Gastroesophageal sphincter (tissue), 3 donors: ENCODE results near the gene TEX2.
A peak's percentile ranks its signal among the peaks of the same experiment; 100 is the strongest.

Source experiments
- CTCF ChIP-seq, 4 experiments: fragments of 200-600 bp in 2 of 4; fragments of 450-650 bp in 2 of 4; sonication (generic) in 1 of 4; IDR thresholded peaks; one replicate each; pipeline ENCODE4 v1.5.1; 2017 to 2019; ENCODE audit warnings: antibody characterized with exemption in 4 of 4, mild to moderate bottlenecking in 2 of 4, moderate library complexity in 2 of 4
- POLR2A ChIP-seq, 2 donors: fragments of 450-650 bp; IDR thresholded peaks; one replicate each; pipeline ENCODE4 v1.6.1; 2017; ENCODE audit warnings: antibody characterized with exemption in 2 of 2, mild to moderate bottlenecking in 2 of 2, moderate library complexity in 1 of 2

- TF ChIP-seq CTCF (IDR thresholded peaks at IDR 0.05), result peak in 1 of 4 experiments; percentile 5
- TF ChIP-seq POLR2A (IDR thresholded peaks at IDR 0.05), result peak; percentile 81 to 94
These were observed 133.1 kb downstream of the TEX2 start, which contains the start of gene ERN1 for GRCh38 chr17:64129765-64130558.
